GM18907 (cell line): Measurements from ENCODE around the gene PIGR.

ENCODE experiments used
- ATAC-seq: cut with Tn5 transposase; IDR thresholded peaks from one replicate; pipeline ENCODE4 v1.9.1; 2021; ENCODE audit warnings: mild to moderate bottlenecking, moderate library complexity; ENCODE audit not compliant: unreplicated experiment

Gene PIGR

GRCh38 chr1:206946261-206946660 lies at the start of gene PIGR:
TSS of gene PIGR (minus strand) at chr1:206946466. CDS start at chr1:206940531, 5,935 bp downstream.
- ATAC-seq, result no peak

- no peak for ATAC-seq
These were observed 46.5 kb upstream of the PIGR start for GRCh38 chr1:206992790-206993189.

DNA sequence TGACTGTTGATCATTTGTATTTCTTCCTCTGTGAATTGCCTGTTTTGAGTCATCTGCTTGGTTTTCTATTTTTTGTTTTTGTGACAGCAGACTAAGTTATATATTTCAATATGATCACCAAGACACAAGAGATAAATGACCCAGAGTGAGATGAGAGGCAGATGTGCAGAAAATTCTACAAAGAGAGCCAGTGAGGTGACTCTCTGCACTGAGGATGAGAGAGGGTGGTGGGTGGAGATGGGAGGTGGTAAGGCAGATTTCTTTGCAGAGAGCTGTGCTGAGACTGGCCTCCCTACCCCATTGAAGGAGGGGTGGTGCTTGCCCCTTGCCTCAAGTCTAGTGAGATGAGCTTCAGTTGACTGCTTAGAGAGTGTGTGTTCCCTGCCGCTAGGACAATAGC lies 41.6 kb upstream of the PIGR start:
- ATAC-seq, result no peak

GRCh38 chr1:206986885-206987284 lies 40.6 kb upstream of the PIGR start:
- ATAC-seq, result no peak

- no peak for ATAC-seq
These were observed 40.1 kb upstream of the PIGR start for GRCh38 chr1:206986402-206986801.

DNA sequence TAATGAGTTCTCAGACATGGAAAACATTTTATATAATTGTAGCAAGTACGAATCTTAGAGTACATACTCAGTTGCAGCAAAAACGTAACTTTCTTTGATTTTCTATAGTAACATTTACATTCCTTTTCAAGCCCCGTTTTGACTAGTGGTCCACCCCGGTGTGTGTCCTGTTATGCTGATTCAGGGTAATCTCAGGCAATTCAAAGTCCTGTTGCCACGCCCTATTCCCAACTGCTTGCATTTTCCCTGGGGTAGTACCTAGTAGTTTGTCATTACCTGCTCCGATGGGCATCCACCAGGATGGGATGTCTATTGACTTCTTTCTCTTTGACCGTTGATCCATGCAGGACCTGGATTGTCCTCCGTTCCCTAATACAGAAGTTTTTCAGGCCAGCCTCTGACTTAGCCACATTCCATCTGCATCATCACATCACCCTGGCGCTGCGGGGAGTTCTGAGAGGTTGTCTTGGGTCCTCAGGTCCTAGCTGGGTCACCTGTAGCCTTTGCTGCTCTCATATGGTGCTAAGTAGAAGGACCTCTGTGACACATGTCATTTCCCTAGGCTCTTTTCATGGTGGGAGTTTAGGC lies 39.0 kb upstream of the PIGR start:
- no peak for ATAC-seq

- ATAC-seq, result no peak
These were observed 36.0 kb upstream of the PIGR start for GRCh38 chr1:206982216-206982615.

GRCh38 chr1:206979379-206980043 lies 33.2 kb upstream of the PIGR start:
- no peak for ATAC-seq

DNA sequence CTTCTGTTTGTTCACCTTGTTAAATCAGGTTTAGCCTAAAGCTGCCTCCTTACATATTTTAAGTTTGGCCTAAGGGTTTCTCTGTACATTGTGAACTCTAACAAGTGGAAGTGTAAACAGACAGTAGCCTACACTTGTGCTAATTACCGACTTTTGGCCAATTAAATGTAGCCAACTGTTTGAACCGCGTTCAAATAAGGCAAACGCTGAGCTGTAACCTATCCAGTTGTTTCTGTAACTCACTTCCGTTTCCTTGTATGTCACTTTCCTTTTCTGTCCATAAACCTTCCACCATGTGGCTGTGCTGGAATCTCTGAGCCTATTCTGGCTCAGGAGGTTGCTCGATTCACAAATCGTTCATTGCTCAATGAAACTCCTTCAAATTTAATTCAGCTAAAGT lies 32.0 kb upstream of the PIGR start:
- ATAC-seq, result no peak

DNA sequence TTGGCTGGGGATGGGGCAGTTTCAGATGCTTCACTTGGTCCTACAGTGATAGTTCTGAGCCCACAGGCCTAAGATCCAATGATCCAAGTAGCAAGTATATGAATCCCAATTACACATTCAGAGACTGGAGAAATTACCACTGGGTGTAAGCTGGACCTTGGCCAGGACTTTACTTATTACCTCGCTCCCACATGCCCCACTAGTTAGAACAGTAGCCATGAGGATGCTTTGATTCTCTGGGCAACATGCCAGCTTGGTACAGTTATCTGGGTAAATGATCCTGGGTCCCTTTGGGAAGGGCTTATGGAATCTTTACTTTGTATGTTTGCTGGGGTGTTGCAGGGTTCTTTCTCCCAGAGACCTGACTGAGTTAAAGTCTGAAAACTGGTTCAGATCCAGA lies 29.0 kb upstream of the PIGR start:
- ATAC-seq, result no peak

DNA sequence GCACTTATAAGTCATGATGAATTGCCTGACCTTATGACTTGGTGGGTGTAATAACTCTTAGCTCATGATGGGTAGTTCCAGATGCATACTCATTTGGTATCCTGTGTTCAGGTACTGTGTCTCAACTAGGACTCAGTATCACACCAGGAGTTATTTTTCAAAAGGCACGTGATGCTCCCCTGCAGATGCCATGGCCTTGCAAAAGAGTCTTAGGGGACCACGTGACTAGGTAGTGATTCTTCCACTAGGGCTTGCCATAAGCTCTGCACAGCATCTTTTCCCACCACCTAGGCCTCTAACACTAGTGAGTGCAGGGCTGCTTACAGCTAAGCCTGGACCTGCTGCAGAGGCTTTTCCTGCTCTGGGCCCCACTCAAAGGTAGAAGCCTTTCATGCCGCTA lies 27.9 kb upstream of the PIGR start:
- ATAC-seq, result no peak

DNA sequence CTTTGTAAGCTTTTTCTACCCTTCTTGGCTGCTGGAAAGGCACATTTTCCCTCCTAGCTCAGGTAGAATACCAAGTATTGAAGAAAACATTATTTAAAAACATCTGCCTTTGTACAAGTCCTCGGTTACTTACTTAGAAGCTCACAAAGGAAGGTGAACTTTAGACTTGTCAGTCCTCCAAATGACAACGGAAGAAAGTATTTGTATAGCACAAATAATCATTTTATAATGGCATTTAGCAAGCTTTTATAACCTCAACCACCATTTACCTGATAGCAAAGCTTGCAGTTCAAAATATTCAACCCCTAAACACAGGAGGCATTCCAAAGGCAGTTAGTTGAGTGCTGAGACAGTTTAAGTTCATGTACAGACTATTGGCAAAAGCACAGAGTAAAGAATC lies 26.5 kb upstream of the PIGR start:
- no peak for ATAC-seq

DNA sequence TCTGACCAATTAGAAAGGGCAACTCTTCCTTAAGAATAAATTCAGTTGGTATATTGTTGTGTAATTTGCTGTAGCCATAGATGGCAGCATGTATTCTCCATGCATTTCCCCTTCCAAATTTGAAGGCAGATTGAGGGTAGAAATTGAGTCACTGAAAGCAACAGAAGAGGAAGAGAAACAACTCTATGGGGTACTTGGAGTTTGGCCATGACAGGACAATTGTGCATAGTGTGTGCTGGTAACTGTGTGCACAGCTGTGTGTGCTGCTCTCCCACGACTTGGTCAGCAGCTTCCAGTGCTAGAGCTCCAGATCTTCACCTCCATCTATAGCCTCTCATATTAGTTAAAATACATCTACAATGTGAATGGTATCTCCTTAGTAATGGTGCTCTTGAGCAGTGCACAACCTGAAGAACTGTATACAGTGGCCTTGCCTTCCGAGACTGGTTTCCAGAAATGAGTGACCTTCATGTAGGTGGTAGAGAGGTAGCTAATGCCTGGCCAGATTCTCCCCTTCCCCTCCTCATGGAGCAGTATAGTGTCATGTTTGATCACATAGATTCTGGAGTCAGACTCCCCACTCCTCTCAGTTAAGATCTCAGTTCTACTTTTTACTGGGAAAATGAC lies 24.9 kb upstream of the PIGR start:
- no peak for ATAC-seq

GRCh38 chr1:206970446-206970845 lies 24.2 kb upstream of the PIGR start, which contains the start of gene FCAMR:
TSS of gene FCAMR (minus strand) at chr1:206970460. CDS start at chr1:206970125, 335 bp downstream.
- no peak for ATAC-seq

DNA sequence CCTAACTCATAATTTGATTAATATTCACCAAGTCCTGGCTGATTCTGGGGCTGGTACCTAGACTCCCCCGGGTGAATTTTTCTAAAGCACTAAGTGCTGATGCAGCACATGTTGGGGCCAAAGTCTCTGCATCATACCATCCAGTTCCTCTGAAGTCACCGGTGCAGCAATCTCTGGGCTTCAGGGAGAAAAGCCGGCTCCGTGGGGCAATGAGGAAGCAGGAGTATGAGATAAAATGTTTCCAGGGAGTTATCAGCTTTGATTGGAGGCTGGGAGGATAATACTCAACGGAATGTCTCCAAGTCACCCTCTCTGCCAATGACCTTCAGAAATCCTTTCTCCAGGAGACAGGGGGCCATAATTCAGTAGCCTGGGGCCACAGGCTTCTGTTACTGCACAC lies 22.8 kb upstream of the PIGR start:
- ATAC-seq, result no peak

DNA sequence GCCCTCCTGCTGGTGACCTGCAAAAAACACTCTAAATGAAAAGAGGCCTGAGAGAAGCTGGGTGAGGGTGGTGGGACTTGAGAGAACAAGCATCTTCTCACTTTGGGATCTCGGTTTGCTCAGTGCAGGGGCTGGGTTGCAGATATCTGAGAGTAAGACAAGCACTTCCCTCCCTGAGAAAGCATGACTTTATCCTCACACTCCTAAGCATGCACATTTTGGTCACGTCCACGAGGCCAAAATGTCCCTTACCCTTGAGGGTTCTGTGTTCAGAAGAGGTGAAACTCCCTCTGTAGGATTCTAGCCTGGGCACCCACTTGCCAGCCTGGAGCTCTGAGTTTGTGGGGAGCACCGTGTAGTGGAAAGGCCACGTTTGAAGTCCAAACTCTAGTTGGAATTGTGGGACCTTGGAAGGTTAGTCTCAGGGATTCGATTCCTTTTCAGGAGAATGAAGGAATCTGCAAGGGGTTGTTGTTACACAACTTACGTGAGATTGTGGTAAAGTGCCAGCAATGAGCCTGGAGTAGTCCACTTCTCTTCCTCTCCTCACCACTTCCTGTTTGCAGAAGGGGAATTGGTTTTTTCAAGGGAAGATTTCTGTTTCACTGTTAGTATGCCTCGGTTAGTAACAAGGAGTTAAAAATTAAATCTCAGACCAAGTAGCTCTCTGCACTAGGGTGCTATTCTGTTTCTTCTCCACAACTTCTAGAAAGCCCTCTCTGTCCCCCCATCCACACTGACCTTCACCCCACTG lies 21.0 kb upstream of the PIGR start:
- ATAC-seq, result peak; percentile 56

DNA sequence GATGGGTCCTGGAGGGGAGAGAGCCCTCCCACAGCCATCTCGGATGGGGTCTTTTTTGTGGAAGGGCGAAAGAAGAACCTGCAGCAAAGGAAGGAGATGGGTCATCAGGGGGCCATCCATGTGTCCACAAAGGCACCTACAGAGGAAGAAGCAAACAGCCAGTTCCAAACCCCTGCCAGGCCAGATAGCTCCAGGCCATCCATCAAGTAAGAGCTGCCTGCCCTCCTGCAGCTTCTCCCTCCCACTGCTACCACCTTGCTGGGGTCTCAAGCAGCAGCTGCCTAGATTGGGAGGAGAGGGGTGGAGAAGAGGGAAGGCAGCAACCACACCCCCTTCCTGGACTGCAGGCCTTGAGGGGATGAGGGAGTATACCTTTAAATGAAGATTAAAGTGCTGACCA lies 19.5 kb upstream of the PIGR start:
- ATAC-seq, result no peak

DNA sequence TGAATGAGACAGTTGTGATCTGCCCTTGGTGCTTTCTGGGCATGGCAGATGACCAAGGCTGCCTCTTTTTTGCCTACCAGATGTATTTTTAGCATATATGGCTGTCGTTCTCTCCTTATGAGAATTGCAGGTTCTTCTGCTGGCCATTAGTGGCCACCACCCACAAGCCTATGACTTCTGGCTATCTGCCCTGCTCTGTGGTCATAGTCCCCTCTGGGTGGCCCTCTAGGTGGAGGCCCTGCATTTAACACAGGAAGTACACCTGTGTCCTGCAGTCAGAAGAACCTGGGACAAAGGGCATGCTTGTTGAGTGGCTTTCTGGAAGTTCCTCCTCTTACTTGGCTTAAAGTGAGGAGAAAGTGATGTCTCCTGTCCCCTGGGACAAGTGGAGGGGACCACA lies 17.5 kb upstream of the PIGR start:
- no peak for ATAC-seq

DNA sequence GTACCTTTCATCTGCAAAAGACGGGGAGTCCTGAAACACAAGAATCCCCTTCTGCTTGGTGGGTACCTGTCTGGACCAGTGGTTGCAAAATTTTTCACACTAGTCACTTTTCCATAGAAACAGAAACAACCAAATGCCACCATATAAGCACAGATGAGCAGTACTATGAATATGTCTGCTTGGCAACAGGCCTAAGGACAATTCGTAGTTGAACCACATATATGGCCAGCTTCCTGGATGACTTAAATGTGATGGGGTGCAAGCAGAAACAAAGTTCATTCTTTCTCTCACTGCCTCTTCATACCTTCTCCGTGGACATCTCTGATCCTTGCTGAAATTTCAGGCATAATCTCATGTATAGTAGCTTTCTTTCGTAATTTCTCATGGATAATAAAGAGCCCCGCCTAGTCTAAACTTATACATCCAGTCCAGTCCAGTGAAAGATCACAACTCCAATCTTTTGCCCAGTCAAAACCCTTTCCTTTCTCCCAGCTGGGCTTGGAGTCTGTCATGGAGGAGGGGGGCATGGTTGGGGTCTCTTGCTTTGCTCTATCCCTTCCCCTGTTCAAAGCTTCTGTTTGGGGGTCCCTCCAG lies 16.9 kb upstream of the PIGR start:
- no peak for ATAC-seq

DNA sequence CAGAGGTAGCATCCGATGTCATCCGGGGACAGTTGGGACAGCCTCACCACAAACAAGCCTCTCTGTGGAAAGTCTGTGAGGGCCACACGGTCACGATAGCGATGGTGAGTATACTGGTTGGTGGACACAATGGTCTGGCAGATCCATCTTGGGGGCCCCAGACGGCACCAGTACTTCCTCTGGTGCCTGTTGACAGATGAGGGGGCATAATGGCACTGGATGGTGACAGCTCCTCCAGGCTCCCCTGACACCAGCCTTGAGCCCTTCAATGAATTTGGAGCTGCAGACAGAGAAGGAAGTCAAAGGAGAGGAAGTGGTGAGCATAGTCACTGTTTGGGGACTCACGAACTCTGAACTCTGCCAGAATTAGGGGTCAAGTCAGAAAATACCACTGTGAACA lies 16.0 kb upstream of the PIGR start:
- no peak for ATAC-seq

- no peak for ATAC-seq
These were observed 15.4 kb upstream of the PIGR start for GRCh38 chr1:206961668-206962067.
